GM12872 (cell line): ENCODE measurements around the gene PRAF2.

Experiments used
- CTCF ChIP-seq: IDR thresholded peaks from 3 replicates; pipeline ENCODE4 v1.5.1; 2011; ENCODE audit warnings: low read depth, mild to moderate bottlenecking, low read length, moderate library complexity; ENCODE audit not compliant: insufficient read depth

PRAF2 gene

GRCh38 chrX:49042581-49043219 lies 31.1 kb downstream of the PRAF2 start:
- TF ChIP-seq CTCF, result no peak

DNA sequence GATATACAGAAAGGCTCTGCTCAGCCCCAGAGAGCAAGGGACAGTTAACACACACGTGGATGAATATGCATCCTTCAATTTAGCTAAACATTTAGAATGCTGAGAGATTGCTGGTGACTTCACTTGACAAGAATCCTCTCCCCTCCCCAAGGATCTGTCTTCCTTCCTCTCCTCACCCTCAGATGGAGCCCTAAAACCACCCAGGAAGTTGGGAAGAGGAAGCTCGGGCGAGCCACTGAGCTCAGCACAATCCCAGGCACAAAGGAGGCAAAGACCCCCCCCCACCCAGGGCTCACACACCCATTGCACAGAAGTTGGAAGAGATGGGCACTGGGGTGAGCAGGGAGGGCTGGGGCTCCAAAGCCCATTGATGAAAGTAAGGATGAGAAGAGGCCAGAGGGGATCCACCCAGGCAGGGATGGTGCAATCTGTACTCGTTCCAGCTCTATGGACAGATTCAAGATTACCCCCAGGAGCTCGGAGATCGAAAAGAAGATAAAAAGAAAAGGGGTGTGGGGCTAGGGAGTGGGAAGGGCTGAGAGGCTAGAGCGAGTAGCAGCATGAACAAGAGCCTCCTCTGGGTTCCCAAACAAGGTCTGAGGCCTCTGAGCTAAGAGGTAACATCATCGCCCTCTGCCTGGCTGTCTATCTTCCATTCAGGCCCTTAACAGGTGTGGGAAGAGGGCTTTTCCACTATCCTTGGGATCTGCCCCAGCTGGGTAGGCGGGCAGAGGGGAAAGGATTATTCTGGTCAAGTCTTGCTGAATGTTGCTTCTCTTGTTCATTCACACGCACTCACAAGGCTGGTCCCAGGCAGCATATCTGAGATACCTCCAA lies 31.8 kb downstream of the PRAF2 start:
- TF ChIP-seq CTCF, result no peak

DNA sequence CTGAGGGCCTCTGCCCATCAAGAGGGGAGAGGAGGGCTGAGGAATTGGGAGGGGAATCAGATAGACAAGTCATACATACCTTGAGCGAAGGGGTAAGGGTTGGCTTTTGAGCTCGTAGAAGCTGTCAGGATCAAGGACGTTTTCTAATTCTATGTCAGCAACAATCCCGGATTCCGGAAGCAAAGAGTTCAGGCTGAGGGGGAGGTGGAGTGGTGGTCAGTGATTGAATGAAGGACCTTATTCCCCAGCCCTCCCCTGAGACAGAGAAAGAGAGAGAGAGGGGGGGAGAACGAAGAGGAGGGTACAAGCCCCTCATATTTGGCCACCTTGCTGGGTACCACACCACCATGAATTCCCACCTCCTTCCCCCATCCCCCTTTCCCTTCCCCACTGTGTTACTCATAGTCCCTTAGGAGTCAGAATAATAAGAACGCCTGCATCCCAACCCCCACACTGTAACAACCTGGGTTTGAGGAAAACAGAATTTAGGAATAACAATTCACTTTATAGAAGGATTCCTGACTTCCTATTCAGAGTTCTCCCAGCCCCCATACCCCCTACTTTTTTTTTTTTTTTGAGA lies 33.3 kb downstream of the PRAF2 start:
- TF ChIP-seq CTCF, result no peak

- no peak for TF ChIP-seq CTCF
Observed at GRCh38 chrX:49039598-49040375, 34.0 kb downstream of the PRAF2 start.

GRCh38 chrX:49037883-49038475 lies 35.8 kb downstream of the PRAF2 start:
- no peak for TF ChIP-seq CTCF

DNA sequence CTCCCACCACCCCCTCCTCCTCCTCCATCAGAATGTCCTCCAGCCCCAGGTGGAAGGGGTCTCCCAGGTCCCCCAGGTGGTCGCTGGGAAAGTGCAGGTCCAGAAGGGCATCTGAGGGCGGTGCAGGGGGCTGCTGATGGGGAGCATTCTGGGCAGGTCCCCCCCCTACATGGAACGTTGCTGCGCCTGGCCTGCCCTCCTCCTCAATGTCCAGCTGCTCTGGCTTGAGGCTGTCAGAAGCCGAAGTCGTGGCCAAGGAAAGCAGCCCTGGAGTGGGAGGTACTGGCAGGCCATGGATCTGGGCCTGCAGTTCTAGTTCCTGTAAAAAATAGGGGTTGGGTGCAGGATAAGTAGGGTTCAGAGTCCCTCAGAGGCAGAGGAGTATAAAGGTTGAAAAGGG lies 43.5 kb downstream of the PRAF2 start:
- no peak for TF ChIP-seq CTCF
